ENCODE results near the gene SREK1.
"Not testable (repeated sequence)": the region's sequence is repeated elsewhere in the genome, so short reads cannot be mapped to it uniquely, and the experiment has no call there.

Gene SREK1, protein sequence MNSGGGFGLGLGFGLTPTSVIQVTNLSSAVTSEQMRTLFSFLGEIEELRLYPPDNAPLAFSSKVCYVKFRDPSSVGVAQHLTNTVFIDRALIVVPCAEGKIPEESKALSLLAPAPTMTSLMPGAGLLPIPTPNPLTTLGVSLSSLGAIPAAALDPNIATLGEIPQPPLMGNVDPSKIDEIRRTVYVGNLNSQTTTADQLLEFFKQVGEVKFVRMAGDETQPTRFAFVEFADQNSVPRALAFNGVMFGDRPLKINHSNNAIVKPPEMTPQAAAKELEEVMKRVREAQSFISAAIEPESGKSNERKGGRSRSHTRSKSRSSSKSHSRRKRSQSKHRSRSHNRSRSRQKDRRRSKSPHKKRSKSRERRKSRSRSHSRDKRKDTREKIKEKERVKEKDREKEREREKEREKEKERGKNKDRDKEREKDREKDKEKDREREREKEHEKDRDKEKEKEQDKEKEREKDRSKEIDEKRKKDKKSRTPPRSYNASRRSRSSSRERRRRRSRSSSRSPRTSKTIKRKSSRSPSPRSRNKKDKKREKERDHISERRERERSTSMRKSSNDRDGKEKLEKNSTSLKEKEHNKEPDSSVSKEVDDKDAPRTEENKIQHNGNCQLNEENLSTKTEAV

GRCh38 chr5:66144074-66144833 is at the start of gene SREK1:
Gene SREK1 (plus strand): TSS chr5:66144300. CDS start chr5:66144377, 77 bp downstream.
- DNase-seq (ENCODE audit: low spot score), result peak; percentile 99

DNA sequence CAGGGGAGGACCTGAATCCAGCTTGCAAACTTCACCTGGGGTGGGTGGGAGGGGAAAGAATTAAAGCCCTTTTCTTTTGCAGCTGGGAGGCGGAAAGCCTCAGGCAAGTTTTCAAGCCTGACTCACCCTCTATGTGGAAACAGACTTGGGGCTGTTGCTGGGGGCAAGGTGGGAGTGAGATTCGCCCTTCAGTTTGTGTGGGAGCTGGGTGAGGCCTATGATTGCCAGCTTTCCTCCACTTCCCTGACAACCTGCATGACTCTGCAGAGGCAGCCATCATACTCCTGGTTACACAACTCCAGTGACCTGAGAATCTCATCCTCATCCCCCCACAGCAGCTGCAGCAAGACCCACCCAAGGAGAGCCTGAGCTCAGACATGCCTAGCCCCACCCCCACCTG is 43.2 kb upstream of the SREK1 start:
- DNase-seq (ENCODE audit: low spot score), result no peak

DNA sequence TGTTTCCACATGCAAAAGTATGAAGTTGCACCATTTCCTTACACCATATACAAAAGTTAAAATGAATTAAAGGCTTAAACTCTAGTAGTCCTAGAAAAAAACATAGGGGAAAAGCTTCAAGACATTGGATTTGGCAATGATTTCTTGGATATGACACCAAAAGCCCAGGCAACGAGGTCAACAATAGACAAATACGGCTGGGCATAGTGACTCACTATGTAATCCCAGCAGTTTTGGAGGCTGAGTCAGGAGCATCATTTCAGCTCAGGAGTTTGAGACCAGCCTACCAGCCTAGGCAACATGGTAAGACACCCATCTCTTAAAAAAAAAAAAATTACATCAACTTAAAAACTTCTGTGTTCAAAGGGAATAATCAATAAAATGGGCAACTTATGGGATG is 30.9 kb upstream of the SREK1 start:
- DNase-seq (ENCODE audit: low spot score), result no peak

- DNase-seq (ENCODE audit: low spot score), result no peak
Measured at GRCh38 chr5:66118304-66118703, 25.8 kb upstream of the SREK1 start.

DNA sequence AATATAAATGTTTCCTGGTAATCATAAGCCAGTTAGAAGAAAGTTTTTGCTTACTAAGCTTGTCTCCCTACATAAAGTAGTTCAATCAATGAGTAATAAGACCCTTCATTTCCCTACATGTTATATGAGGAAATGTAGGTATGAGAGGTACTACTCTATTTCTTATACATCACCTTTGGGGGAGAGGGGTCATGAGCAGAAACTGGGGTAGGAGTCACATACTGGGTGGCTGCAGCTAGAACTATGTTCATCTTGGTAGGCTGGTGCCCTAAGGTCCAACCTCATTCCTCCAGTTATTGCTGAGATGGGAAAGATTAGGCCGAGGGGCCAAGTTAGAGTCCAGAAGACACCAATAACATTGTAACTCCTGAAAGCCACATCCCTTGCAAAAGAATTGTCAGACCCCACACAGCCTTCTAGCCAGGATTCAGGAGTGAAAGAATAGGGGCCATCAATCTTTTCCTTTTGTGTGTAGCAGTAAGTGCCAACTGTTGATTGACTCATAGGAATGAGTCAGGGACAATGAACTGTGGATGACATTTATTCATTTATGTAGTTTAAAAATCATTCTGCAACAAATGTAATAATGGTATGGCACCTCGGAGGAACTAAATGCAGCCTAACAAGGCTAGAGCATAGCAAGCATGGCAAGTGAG is 21.6 kb upstream of the SREK1 start:
- DNase-seq (ENCODE audit: low spot score), result peak; percentile 13

GRCh38 chr5:66129144-66129543 is 15.0 kb upstream of the SREK1 start:
- DNase-seq (ENCODE audit: low spot score), result no peak

DNA sequence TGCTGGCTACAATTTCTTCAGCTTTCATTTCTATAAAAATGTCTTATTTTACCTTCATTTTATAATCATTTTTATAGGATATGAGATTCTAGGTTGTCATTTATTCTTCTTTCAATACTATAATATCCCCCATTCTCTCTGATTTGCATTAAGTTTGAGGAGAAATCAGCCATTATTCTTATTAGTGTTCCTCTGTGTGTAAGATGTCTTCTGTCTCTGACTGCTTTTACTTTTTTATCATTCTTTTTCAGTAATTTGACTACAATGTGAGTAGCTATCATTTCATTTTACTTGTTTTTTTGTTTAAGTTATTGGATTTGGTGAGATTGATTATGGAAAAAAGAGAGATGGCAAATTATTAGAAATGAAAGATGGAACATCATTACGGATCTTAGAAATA is 13.6 kb upstream of the SREK1 start:
- DNase-seq (ENCODE audit: low spot score), result no peak

DNA sequence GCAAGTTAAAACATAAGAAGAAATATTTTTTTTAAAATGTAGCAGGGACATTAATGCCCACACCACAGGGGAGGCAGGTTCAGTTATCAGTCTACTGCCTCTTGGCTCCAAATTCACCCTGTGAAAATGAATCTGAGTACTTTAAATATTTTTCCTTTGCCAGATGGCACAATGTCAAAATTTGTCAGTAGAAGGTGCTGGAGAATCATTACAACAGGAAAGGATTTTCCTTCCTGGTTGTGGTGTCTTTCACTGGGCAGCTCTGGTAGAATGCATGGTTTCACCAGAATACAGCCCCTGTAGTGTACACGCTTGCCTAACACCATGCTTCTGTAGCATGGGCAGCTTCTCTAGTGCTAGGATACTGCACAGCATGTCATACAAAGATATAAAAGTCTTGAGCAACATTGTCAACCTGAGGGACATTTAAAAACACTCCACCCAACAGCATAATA is 9.7 kb upstream of the SREK1 start:
- DNase-seq (ENCODE audit: low spot score), result peak; percentile 4

DNA sequence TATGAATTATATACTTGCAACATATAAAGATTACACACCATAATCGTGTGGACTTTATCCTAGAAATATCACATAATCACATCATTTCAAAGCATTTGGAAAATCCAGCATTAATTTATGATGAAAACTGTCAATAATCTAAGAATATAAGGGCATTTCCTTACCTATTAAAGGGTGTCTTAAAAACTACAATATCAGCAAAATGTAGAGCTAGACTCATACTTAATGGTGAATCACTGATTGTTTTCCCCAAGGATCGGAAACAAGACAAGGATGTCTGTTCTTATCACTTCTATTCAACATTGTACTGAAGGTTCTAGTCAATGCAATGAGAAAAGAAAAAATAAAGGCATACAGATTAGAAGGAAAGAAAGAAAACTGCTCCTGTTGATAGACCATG is 8.0 kb upstream of the SREK1 start:
- no peak for DNase-seq (ENCODE audit: low spot score)

GRCh38 chr5:66136944-66137343 is 7.2 kb upstream of the SREK1 start:
- DNase-seq (ENCODE audit: low spot score), result not testable (repeated sequence)

- DNase-seq (ENCODE audit: low spot score), result no peak
Measured at GRCh38 chr5:66138637-66139317, 5.3 kb upstream of the SREK1 start.

- no peak for DNase-seq (ENCODE audit: low spot score)
Measured at GRCh38 chr5:66139318-66139712, 4.8 kb upstream of the SREK1 start.

- no peak for DNase-seq (ENCODE audit: low spot score)
Measured at GRCh38 chr5:66142417-66142816, 1.7 kb upstream of the SREK1 start.

DNA sequence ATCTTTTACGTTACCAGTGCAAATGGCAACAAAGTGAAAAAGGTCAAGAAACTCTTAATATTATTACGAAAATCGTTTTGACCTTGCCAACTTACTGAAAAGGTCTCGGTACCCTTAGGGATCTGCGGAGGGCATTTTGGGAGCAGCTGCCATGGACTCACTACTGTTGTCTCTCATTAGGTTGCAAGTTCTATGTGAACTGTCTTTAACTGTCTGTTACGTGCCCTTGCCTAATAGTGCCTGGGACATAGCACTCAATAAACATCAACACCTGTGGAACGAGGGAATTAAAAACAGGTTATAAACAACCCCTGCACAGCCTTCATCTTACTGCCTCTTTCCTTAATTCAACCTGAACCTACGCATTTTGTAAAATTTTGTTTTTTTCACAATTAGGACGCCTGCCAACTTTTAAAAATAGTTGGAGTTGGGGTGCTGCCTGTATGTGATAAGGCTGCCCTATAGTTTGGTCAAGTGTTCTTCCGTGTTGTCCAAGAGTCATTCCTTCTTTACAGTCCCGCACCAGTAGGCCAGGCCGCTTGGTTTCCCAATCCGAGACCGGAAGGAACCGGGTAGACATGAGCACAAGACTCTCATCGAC is 527 bp upstream of the SREK1 start:
- DNase-seq (ENCODE audit: low spot score), result peak; percentile 4

DNA sequence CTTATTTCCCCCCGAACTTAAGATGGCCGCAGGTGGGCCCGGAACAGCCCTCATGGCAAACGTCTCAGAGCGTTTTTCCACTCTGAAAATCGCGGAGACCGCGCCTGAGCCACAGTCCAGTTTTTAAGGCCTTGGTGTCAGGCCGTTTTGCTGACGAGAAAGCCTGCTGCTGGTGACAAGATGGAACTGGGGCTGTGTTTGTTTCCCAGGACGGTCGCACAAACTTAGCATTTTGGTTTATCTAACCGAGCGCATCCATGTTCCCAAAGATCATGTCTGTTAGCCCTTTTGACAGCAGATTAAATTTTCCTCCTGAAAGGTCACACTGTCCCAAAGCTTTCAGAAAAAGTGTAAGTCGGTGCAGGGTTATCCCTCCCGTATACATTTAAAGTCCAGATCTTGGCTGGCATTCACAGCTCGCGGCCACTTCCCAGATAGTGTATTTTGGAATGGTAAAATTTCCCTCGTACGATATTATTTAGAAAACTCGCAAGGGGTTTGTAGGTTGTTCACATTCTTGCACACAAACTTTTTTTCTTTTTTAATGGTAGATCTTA is 812 bp downstream of the SREK1 start:
- peak; percentile 60 for DNase-seq (ENCODE audit: low spot score)

GRCh38 chr5:66145737-66146136 is 1.6 kb downstream of the SREK1 start:
- no peak for DNase-seq (ENCODE audit: low spot score)

DNA sequence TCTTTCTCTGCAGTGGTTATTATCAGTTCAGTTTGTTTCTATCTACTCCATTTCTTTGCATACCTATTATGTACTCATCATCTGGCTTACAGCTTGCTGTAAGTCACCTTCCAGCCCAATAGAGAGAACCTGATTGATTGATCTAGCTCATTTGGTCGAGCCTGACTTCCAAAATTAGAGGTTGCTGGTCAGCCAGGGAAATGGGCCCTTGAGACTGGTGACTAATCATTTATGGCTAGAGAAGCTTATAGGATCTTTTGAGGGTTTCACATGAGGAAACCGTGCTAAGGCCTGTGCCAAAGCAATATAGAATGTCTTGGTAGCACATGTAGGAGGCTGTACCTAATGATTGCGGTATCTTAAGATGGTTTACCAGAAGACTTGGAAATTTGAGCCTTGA is 5.8 kb downstream of the SREK1 start:
- no peak for DNase-seq (ENCODE audit: low spot score)

GRCh38 chr5:66151030-66151429 is 6.9 kb downstream of the SREK1 start:
- no peak for DNase-seq (ENCODE audit: low spot score)

DNA sequence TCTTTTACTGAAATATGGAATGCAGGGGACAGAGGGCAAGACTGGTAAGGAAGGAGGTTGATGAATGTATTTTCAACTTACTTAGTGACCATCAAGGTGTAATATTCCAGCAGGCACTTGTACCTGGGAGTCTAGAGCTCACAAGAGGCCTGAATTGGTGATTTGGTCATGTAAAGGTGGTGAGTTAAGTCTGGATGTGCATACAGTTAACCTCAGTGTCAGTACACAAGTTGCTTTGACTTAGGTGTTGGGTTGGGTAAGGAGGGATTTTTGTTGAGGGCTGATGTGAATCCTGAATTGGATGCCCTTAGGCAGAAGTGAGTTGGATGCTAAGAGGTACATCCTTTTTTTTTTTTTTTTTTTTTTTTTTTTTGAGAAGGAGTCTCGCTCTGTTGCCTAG is 7.4 kb downstream of the SREK1 start:
- DNase-seq (ENCODE audit: low spot score), result no peak

DNA sequence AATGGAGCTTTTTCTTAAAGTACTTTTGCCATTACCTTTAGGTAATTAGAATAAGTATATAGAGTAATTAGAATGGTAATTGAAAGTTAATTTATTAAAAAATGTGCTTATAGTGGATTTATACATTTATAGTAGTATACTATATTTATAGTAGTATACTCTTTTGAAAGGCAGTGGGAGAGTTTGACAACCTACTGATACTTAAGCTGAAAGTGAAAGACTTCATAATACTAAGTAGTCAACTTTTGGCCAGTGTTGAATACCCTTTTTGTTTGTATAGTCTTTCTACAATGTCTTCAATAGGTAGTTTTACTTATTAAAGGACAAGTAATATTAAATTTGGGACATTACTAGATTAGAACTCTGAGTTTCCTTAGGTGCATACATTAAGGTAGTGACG is 12.9 kb downstream of the SREK1 start:
- no peak for DNase-seq (ENCODE audit: low spot score)

- DNase-seq (ENCODE audit: low spot score), result no peak
Measured at GRCh38 chr5:66161356-66161755, 17.3 kb downstream of the SREK1 start.

Data from AG08395 (cell line).